GM23248 (cell line): ENCODE measurements around the gene GBP2.

ENCODE experiments used
- EZH2 ChIP-seq: fragments of 200-600 bp; sonication (generic); IDR thresholded peaks from 2 replicates; pipeline ENCODE4 v1.6.1; 2018; ENCODE audit warnings: antibody characterized with exemption, mild to moderate bottlenecking; ENCODE audit not compliant: insufficient read depth, poor library complexity, severe bottlenecking
- EZH2phosphoT487 ChIP-seq: fragments of 200-600 bp; sonication (generic); IDR thresholded peaks from 2 replicates; pipeline ENCODE4 v1.6.1; 2018; ENCODE audit warnings: antibody characterized with exemption, moderate library complexity, mild to moderate bottlenecking, low read depth; ENCODE audit not compliant: insufficient read depth

DNA sequence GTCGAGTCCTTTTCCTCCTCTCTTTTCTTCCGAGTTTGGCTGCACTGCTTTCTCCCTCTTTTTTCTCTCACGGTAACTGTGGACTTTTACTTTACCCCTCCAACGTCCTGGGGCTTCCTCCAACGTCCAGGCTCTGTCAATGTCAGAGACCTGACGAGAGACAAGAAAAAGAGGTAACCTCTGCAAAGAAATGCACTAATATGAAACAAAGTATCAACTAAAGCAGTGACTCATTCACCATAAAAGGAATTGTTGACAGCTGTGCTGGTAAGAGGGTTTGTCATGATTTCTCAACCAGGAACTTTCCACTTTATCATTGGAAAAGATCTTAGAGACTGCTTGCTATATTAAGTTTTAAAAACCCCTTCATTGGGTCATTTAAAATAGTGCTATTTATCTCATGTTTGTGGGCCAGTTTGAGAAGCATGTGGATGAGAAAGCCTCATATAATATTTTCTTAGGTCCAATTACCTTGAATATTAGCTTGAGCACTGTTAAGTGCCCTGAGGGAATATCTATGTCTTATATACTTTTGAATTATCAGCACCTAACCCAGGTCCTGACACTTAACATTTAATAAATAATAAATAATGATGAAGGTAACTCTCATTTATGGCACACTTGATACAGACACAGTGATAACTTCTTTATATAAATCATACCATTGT, at the start of gene GBP2:
- TF ChIP-seq EZH2 (no peak), EZH2phosphoT487 (no peak)
